ENCODE results near the gene MGST2.

Gene MGST2

DNA sequence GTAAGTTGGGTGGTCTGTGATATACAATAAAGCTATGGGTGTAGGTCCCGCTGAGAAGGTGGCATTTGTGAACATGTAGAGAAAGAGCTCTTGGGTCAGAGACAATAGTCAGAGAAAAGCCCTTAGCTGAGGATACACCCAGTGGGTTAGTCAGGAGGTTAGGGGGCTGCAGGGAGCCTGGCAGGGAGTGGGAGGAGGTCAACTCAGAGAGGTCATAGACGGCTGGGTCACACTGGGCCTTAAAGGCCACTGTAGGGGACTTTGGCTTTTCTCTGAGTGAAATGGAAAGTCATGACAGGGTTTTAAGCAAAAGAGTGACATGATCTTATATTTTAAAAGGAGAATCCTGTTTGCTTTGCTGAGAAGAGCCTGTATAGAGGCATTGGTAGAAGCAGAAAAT, 16.7 kb downstream of the MGST2 start:
- H3K4me3 ChIP-seq (ENCODE audit: low read depth, low read length): no peak overlapping the region
- TF ChIP-seq CTCF (IDR thresholded peaks at IDR 0.05; ENCODE audit: low read depth, low read length): no peak

- no peak for TF ChIP-seq CTCF (IDR thresholded peaks at IDR 0.05; ENCODE audit: low read depth, low read length)
- H3K4me3 ChIP-seq (ENCODE audit: low read depth, low read length): no peak overlapping the region
Measured at GRCh38 chr4:139682741-139683151, 17.1 kb downstream of the MGST2 start.

- TF ChIP-seq CTCF (IDR thresholded peaks at IDR 0.05; ENCODE audit: low read depth, low read length): no peak
Measured at GRCh38 chr4:139684351-139684750, 18.7 kb downstream of the MGST2 start.

GRCh38 chr4:139685180-139685579, 19.6 kb downstream of the MGST2 start:
- no peak overlapping the region for H3K4me3 ChIP-seq (ENCODE audit: low read depth, low read length)
- TF ChIP-seq CTCF (IDR thresholded peaks at IDR 0.05; ENCODE audit: low read depth, low read length): no peak

More at GRCh38 chr4:139684351-139684750, 18.7 kb downstream of the MGST2 start:
- H3K4me3 ChIP-seq (ENCODE audit: low read depth, low read length): no peak overlapping the region

- no peak for TF ChIP-seq CTCF (IDR thresholded peaks at IDR 0.05; ENCODE audit: low read depth, low read length)
Measured at GRCh38 chr4:139686130-139686529, 20.5 kb downstream of the MGST2 start.

GRCh38 chr4:139686988-139687387, 21.4 kb downstream of the MGST2 start:
- H3K4me3 ChIP-seq (ENCODE audit: low read depth, low read length): no peak overlapping the region
- no peak for TF ChIP-seq CTCF (IDR thresholded peaks at IDR 0.05; ENCODE audit: low read depth, low read length)

More at GRCh38 chr4:139686130-139686529, 20.5 kb downstream of the MGST2 start:
- H3K4me3 ChIP-seq (ENCODE audit: low read depth, low read length): no peak overlapping the region

DNA sequence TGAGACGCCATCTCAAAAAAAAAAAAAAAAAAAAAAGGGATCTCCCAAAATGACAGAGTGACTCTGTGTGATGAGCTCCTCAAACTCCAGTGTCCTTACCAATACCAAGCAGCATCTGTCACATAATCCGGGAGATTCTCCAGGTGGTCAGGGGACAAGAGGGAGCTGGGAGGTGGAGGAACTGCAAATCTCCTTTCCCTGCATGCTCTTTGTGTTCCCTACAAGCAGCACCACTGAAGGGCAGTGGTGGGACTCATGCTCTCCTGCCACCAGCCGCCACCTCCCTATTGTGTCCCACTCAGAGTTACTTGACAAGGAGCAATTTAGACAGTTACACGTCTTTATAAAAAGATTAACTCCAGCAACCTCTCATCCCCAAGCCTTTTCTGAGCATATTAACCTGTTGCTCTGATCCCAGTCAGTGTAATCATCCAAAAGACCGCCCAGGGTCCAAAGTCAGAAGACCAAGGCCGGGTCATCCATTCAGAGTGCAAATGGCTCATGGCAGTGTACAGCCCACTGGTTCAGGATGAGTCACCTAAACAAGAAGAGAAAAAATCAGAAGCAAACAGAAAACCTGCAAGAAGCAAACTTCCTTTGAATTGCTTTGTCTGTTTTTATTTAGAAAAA, 23.6 kb downstream of the MGST2 start:
- no peak for TF ChIP-seq CTCF (IDR thresholded peaks at IDR 0.05; ENCODE audit: low read depth, low read length)
- no peak overlapping the region for H3K4me3 ChIP-seq (ENCODE audit: low read depth, low read length)
